ENCODE results near the gene SEMA4C. TPM values are rescaled to one million over a fixed set of nuclear protein-coding genes. Genes with fewer than 3 reads are reported as not detected.
A peak's percentile ranks its signal among the peaks of the same experiment; 100 is the strongest.

Gene SEMA4C
- total and polyA plus RNA-seq, 7 donors: 4.1 to 10.8 (median 9.5) TPM

- WGBS, 3 donors: 75 to 81% (median 77%) methylated on average over 2 to 3 of the region's 3 CpGs
Observed at GRCh38 chr2:96894151-96894531, 24.3 kb upstream of the SEMA4C start.

DNA sequence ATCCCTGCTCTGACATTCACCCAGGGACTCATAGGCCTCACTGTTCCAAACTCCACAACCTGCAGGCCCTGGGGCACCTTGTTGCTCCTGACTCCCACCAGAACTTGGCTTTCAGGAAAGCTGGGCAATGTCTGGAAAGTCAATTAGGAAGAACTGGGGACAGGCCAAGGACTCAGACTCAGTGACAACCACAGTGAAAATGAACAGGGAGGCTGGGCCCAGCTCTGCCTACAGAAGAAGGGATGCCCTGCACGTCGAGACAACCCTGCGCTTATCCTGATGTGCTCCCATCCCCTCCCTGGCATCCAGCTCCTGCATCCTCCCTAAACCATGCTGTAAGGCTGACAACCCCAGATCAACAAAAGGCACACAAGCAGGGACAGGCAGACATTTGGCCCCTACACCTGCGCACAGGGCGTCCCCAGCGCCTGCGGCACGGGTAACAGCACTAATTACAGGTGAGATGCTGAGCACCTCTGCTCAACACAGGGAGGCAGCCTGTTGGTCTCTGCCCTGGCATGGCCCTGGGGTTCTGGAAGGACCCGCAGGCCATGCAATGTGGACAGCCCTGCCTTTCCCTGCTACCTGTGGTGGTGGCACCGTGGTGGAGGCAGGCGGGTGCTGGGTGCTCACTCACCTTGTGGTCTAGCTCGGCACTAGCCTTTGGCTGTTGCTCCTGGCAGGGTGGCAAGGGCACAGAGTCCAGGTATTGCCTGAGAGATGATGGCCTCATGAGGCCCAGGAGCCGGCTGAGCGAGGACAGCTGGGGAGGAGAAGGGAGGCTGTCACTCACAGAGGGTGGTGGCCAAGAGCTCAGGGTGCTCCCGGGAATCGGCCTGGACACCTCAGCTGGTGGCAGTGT is 23.6 kb upstream of the SEMA4C start:
- Histone ChIP-seq H3K36me3 (ENCODE audit: insufficient read depth in 1 of 2, low read depth in 1 of 2) (no peaks in the 10 kb centered on the region), H3K4me1 (peaks cover 47% of the 10 kb centered on the region), H3K9me3 (no peaks in the 10 kb centered on the region), H3K27ac (no peak overlapping the region), H3K27me3 (ENCODE audit: insufficient read depth in 3 of 3, low read length in 2 of 3) (no peaks in the 10 kb centered on the region), H3K4me3 (no peak overlapping the region)
- WGBS, 3 donors: 62 to 71% (median 67%) methylated on average over 16 of the region's 16 CpGs
- intact Hi-C loops (cut with DNase I): no loop called here
- TF ChIP-seq, protein P1, sequence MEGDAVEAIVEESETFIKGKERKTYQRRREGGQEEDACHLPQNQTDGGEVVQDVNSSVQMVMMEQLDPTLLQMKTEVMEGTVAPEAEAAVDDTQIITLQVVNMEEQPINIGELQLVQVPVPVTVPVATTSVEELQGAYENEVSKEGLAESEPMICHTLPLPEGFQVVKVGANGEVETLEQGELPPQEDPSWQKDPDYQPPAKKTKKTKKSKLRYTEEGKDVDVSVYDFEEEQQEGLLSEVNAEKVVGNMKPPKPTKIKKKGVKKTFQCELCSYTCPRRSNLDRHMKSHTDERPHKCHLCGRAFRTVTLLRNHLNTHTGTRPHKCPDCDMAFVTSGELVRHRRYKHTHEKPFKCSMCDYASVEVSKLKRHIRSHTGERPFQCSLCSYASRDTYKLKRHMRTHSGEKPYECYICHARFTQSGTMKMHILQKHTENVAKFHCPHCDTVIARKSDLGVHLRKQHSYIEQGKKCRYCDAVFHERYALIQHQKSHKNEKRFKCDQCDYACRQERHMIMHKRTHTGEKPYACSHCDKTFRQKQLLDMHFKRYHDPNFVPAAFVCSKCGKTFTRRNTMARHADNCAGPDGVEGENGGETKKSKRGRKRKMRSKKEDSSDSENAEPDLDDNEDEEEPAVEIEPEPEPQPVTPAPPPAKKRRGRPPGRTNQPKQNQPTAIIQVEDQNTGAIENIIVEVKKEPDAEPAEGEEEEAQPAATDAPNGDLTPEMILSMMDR (IDR thresholded peaks at IDR 0.05): no peak
- DNase-seq: peak in 1 of 2 donors; percentile 66
- ATAC-seq: peak; percentile 43 to 71 (median 58)

More at GRCh38 chr2:96894151-96894531, 24.3 kb upstream of the SEMA4C start:
- Histone ChIP-seq H3K27ac (no peak overlapping the region), H3K4me3 (no peak overlapping the region), H3K36me3 (ENCODE audit: insufficient read depth in 1 of 2, low read depth in 1 of 2) (no peaks in the 10 kb centered on the region), H3K9me3 (no peaks in the 10 kb centered on the region), H3K27me3 (ENCODE audit: insufficient read depth in 3 of 3, low read length in 2 of 3) (no peaks in the 10 kb centered on the region), H3K4me1 (peaks cover 48% of the 10 kb centered on the region)
- TF ChIP-seq, protein P1 (IDR thresholded peaks at IDR 0.05): no peak
- ATAC-seq (no peak), DNase-seq (no peak)
- intact Hi-C loops (cut with DNase I): no loop called here

DNA sequence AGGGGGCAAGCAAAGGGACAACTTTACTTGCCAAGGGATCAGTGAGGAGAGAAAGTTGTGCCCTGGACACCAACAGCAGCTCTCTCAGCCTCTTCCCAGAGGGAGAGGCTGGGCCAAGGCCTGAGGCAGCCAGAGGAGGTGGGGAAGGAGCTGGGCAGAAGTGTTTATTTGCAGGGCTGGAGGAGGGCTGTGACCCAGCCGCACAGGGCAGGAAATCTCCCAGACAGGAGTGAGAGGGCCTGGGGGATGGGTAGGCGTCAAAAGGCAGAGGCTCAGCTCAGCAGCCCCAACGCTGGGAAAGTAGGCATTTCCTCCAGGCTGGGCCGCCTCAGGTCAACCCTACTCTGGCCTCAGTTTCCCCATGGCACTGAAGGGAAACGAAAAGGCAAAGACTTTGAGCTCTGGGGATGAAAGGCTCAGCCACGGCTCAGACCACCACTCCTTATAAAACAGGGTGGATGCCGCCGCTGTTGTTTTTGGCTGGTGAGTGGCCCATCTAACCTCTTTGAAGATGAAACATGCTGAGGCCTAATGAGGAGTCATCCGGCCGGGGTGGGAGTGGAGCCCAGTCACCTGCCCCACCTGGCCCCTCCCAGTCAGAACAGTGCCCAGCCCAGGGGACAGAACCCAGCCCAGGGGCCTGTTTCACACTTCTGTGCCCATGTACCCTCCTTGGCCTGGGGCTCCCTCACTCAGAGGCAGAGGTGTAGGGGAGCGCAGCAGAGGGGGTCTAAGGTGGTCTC is 21.9 kb upstream of the SEMA4C start:
- ATAC-seq (peak in 1 of 4 donors; percentile 31), DNase-seq (no peak)
- 49 to 71% (median 55%) methylated on average over 11 of the region's 11 CpGs for WGBS, 3 donors
- intact Hi-C loops (cut with DNase I): no loop called here
- H3K36me3 ChIP-seq (ENCODE audit: insufficient read depth in 1 of 2, low read depth in 1 of 2): no peaks in the 10 kb centered on the region
- H3K4me1 ChIP-seq: peaks cover 60% of the 10 kb centered on the region
- H3K27ac ChIP-seq: peak overlapping the region; percentile 16
- no peak overlapping the region for H3K4me3 ChIP-seq
- TF ChIP-seq, protein P1 (IDR thresholded peaks at IDR 0.05): no peak
- H3K27me3 ChIP-seq (ENCODE audit: insufficient read depth in 3 of 3, low read length in 2 of 3): no peaks in the 10 kb centered on the region
- no peaks in the 10 kb centered on the region for H3K9me3 ChIP-seq

- 49 to 58% (median 50%) methylated on average over 6 of the region's 6 CpGs for WGBS, 3 donors
- TF ChIP-seq, protein P1 (IDR thresholded peaks at IDR 0.05): no peak
- intact Hi-C loops (cut with DNase I): no loop called here
- H3K27ac ChIP-seq: peak overlapping the region; percentile 16
- H3K4me1 ChIP-seq: peaks cover 58% of the 10 kb centered on the region
- no peaks in the 10 kb centered on the region for H3K36me3 ChIP-seq (ENCODE audit: insufficient read depth in 1 of 2, low read depth in 1 of 2)
- no peak overlapping the region for H3K4me3 ChIP-seq
- no peaks in the 10 kb centered on the region for H3K9me3 ChIP-seq
- DNase-seq: no peak
- no peaks in the 10 kb centered on the region for H3K27me3 ChIP-seq (ENCODE audit: insufficient read depth in 3 of 3, low read length in 2 of 3)
- no peak for ATAC-seq
Observed at GRCh38 chr2:96890726-96891385, 21.0 kb upstream of the SEMA4C start.

Measured in psoas muscle (tissue), 8 donors.